SU-DHL-6 (cell line): ENCODE data around the gene SSX2IP.

Source experiments
- H2AFZ ChIP-seq: fragments of 200-600 bp; sonication (generic); 2 replicates; pipeline ENCODE4 v1.6.1; 2014; ENCODE audit warnings: low read depth, mild to moderate bottlenecking, moderate library complexity, mixed read lengths, antibody characterized with exemption, low read length; ENCODE audit not compliant: severe bottlenecking
- H3F3A ChIP-seq: fragments of 200-600 bp; shearing (Covaris generic); 2 replicates; pipeline ENCODE4 v1.6.0; 2016; ENCODE audit warnings: antibody characterized with exemption, mild to moderate bottlenecking; ENCODE audit not compliant: insufficient read depth
- H3K27ac ChIP-seq: fragments of 200-600 bp; sonication (generic); 2 replicates; pipeline ENCODE4 v1.5.1; 2016; ENCODE audit warnings: low read depth, mild to moderate bottlenecking, low read length, moderate library complexity, mixed read lengths
- H3K27me3 ChIP-seq: fragments of 200-600 bp; sonication (generic), shearing (Covaris generic); 2 replicates; pipeline ENCODE4 v1.6.0; 2014; ENCODE audit warnings: mild to moderate bottlenecking, low read length
- H3K36me3 ChIP-seq: fragments of 200-600 bp; sonication (generic); 2 replicates; pipeline ENCODE4 v1.6.1; 2014; ENCODE audit warnings: mild to moderate bottlenecking, low read length, mixed read lengths
- H3K4me2 ChIP-seq: fragments of 300-600, 200-600 bp; shearing (Covaris generic), sonication (generic); 2 replicates; pipeline ENCODE4 v1.6.0; 2014; ENCODE audit warnings: low read length, low read depth, mild to moderate bottlenecking; ENCODE audit not compliant: poor library complexity, severe bottlenecking
- H3K4me3 ChIP-seq: fragments of 200-600 bp; sonication (generic); 2 replicates; pipeline ENCODE4 v1.5.1; 2014; ENCODE audit warnings: antibody characterized with exemption, low read length, mild to moderate bottlenecking, mixed read lengths; ENCODE audit not compliant: insufficient read depth, poor library complexity, severe bottlenecking
- H3K79me2 ChIP-seq: fragments of 200-600 bp; sonication (generic); 2 replicates; pipeline ENCODE4 v1.6.1; 2014; ENCODE audit warnings: mild to moderate bottlenecking, low read length, moderate library complexity; ENCODE audit not compliant: insufficient read depth
- H3K9ac ChIP-seq: fragments of 200-600 bp; sonication (generic); 2 replicates; pipeline ENCODE4 v1.7.0; 2014; ENCODE audit warnings: mild to moderate bottlenecking, low read length
- H3K9me2 ChIP-seq: fragments of 200-600 bp; sonication (generic); replicated peaks from 2 replicates; pipeline ENCODE4 v1.6.1; 2014; ENCODE audit warnings: low read length; ENCODE audit not compliant: insufficient read depth
- H3K9me3 ChIP-seq: fragments of 200-600 bp; sonication (generic); 2 replicates; pipeline ENCODE4 v1.6.1; 2014; ENCODE audit warnings: low read length, mixed read lengths; ENCODE audit not compliant: insufficient read depth
- H4K20me1 ChIP-seq: fragments of 200-600 bp; sonication (generic); 2 replicates; pipeline ENCODE4 v1.6.1; 2014; ENCODE audit warnings: low read depth, mild to moderate bottlenecking, antibody characterized with exemption, low read length, moderate library complexity, mixed read lengths
- CTCF ChIP-seq: fragments of 200-600 bp; sonication (generic); IDR thresholded peaks from one replicate; pipeline ENCODE4 v1.5.1; 2017; ENCODE audit warnings: antibody characterized with exemption, mild to moderate bottlenecking, low read length, moderate library complexity; ENCODE audit not compliant: insufficient read depth, poor library complexity, severe bottlenecking
- EZH2phosphoT487 ChIP-seq: fragments of 200-600 bp; sonication (generic), shearing (Covaris generic); conservative IDR thresholded peaks from 2 replicates; pipeline ENCODE4 v1.6.1; 2018; ENCODE audit warnings: mild to moderate bottlenecking, antibody characterized with exemption, low read length, moderate library complexity, mixed read lengths

Gene SSX2IP

GRCh38 chr1:84700070-84700469 is 9.8 kb upstream of the SSX2IP start:
- Histone ChIP-seq H3K36me3 (no peaks in the 10 kb centered on the region), H3K4me3 (no peak overlapping the region), H3K9ac (no peak overlapping the region), H3F3A (no peaks in the 10 kb centered on the region), H3K79me2 (no peaks in the 10 kb centered on the region), H3K27ac (no peak overlapping the region), H2AFZ (no peak overlapping the region), H4K20me1 (no peaks in the 10 kb centered on the region), H3K9me2 (no peaks in the 10 kb centered on the region), H3K4me2 (no peak overlapping the region), H3K27me3 (0 out of 2 replicates have a peak, but pooled peaks cover 3% of the 10 kb centered on the region), H3K9me3 (no peaks in the 10 kb centered on the region)
- TF ChIP-seq CTCF (no peak), EZH2phosphoT487 (no peak)

GRCh38 chr1:84698151-84699110 is 8.2 kb upstream of the SSX2IP start:
- TF ChIP-seq CTCF, result no peak
- TF ChIP-seq EZH2phosphoT487, result no peak
- H3K4me3 ChIP-seq, result no peak overlapping the region
- H3K9ac ChIP-seq, result no peak overlapping the region
- H3K4me2 ChIP-seq, result no peak overlapping the region
- H4K20me1 ChIP-seq, result no peaks in the 10 kb centered on the region
- H3F3A ChIP-seq, result no peaks in the 10 kb centered on the region
- H3K36me3 ChIP-seq, result no peaks in the 10 kb centered on the region
- no peaks in the 10 kb centered on the region for H3K9me3 ChIP-seq
- no peaks in the 10 kb centered on the region for H3K9me2 ChIP-seq
- no peak overlapping the region for H3K27ac ChIP-seq
- H3K27me3 ChIP-seq, result 0 out of 2 replicates have a peak, but pooled peaks cover 3% of the 10 kb centered on the region
- H3K79me2 ChIP-seq, result no peaks in the 10 kb centered on the region
- H2AFZ ChIP-seq, result no peak overlapping the region

GRCh38 chr1:84693785-84694184 is 3.5 kb upstream of the SSX2IP start:
- Histone ChIP-seq H4K20me1 (0 out of 2 replicates have a peak, but pooled peaks cover under 1% of the 10 kb centered on the region), H3K36me3 (no peaks in the 10 kb centered on the region), H3K27ac (no peak overlapping the region), H3K9me2 (no peaks in the 10 kb centered on the region), H2AFZ (no peak overlapping the region), H3F3A (0 out of 2 replicates have a peak, but pooled peaks cover 5% of the 10 kb centered on the region), H3K4me3 (no peak overlapping the region), H3K27me3 (no peaks in the 10 kb centered on the region), H3K4me2 (no peak overlapping the region), H3K9ac (no peak overlapping the region), H3K9me3 (no peaks in the 10 kb centered on the region), H3K79me2 (peaks cover 8% of the 10 kb centered on the region; the same call in 1 of the 2 replicates)
- TF ChIP-seq EZH2phosphoT487, result no peak

GRCh38 chr1:84693005-84693404 is 2.7 kb upstream of the SSX2IP start:
- Histone ChIP-seq H2AFZ (no peak overlapping the region), H3K9me2 (no peaks in the 10 kb centered on the region), H3K36me3 (no peaks in the 10 kb centered on the region), H4K20me1 (0 out of 2 replicates have a peak, but pooled peaks cover 7% of the 10 kb centered on the region), H3K9me3 (no peaks in the 10 kb centered on the region), H3K4me3 (no peak overlapping the region), H3K79me2 (peaks cover 16% of the 10 kb centered on the region; the same call in 1 of the 2 replicates), H3K27me3 (no peaks in the 10 kb centered on the region), H3K9ac (no peak overlapping the region), H3K4me2 (no peak overlapping the region), H3K27ac (no peak overlapping the region), H3F3A (0 out of 2 replicates have a peak, but pooled peaks cover 6% of the 10 kb centered on the region)
- TF ChIP-seq EZH2phosphoT487 (no peak), CTCF (no peak)
